Measurements from ENCODE around the gene GFRA1.
"Not testable (repeated sequence)": the region's sequence is repeated elsewhere in the genome, so short reads cannot be mapped to it uniquely, and the experiment has no call there.

The GFRA1 gene

GRCh38 chr10:116049158-116049973, 223.6 kb downstream of the GFRA1 start:
- Histone ChIP-seq H3K27me3 (ENCODE audit: control insufficient read depth, insufficient read depth, low read length, poor library complexity, severe bottlenecking) (no peaks in the 10 kb centered on the region), H3K9me3 (ENCODE audit: control insufficient read depth, low read length) (no peaks in the 10 kb centered on the region), H3K36me3 (ENCODE audit: control insufficient read depth, insufficient read depth, low read length) (no peaks in the 10 kb centered on the region), H3K4me3 (ENCODE audit: insufficient read depth, low read depth, low read length) (no peak overlapping the region), H3K27ac (ENCODE audit: insufficient read depth, low read depth, low read length, poor library complexity, severe bottlenecking) (no peak overlapping the region), H3K4me1 (ENCODE audit: control insufficient read depth, insufficient read depth, low read length) (no peaks in the 10 kb centered on the region)
- 94 to 95% methylated on average over 10 of the region's 10 CpGs for WGBS, 2 experiments

DNA sequence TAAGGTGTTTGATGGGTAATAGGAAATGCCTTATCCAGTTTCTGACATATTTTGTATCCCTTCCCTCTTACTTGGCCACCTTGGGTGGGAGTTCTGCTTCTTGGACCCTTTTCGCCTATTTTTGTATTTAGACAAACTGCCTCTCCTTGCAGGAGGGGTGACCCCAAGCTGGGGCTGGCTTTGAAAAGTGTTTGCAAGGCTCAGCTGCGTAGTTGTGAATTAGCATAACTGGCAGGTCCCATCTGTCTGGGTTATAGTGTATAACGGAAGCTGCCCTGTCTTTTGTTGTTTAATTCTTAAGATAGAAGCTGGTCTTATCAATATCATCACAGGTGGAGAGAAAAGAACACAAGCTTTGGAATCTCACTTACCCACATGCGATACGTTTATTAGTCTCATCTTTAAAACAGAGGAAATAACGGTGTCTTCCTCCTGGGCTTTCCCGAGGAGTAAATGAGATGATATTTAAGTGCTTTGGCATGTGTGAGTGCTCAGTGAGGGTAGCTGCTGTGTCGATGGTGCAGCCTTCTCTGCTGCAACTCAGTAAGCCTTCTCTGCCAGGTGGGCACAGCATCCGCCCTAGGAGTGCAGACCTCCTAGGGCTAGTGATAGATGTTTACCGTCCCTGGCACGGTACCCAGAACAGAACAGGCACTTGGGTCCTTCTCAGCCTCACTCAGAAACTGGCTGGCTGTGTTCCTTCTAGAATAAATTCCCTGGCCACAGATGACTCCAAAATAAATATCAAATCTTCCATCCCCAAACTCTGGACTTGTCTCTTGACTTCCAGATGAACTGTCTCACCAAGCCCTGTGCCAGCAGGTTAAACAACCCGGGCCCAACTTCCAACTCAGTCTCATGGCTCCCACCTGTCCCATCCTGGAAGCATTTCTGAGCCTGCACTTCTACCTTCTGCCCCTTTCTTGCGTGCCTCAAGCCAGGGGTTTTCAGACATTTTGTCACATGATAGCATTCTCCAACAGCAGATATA, 227.3 kb downstream of the GFRA1 start:
- Histone ChIP-seq H3K36me3 (ENCODE audit: control insufficient read depth, insufficient read depth, low read length) (no peaks in the 10 kb centered on the region), H3K27ac (ENCODE audit: insufficient read depth, low read depth, low read length, poor library complexity, severe bottlenecking) (no peak overlapping the region), H3K27me3 (ENCODE audit: control insufficient read depth, insufficient read depth, low read length, poor library complexity, severe bottlenecking) (no peaks in the 10 kb centered on the region), H3K9me3 (ENCODE audit: control insufficient read depth, low read length) (no peaks in the 10 kb centered on the region), H3K4me1 (ENCODE audit: control insufficient read depth, insufficient read depth, low read length) (no peaks in the 10 kb centered on the region), H3K4me3 (ENCODE audit: insufficient read depth, low read depth, low read length) (no peak overlapping the region)
- WGBS, 2 experiments = 91 to 92% methylated on average over 13 of the region's 13 CpGs

DNA sequence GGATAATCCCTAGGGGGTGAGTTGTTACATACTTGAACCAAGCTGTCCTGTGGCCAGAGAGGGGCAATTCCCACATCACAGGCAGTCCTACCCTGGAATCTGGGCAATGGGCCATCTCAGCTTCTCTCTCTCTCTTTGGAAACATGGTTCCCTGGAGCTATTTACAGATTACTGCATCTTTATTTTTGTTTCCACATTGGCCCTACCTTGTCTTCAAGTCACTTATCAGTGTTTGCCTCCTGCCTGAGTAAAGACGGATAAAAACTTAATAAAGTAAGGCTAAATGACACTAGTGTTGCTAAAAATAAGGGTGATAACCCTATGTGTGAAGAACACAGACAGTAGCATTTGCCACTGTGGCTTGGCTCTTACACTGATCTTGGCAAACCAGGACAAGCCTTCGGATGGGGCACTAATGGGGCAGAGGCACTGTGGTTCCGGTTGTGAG, 228.2 kb downstream of the GFRA1 start:
- Histone ChIP-seq H3K27me3 (ENCODE audit: control insufficient read depth, insufficient read depth, low read length, poor library complexity, severe bottlenecking) (no peaks in the 10 kb centered on the region), H3K27ac (ENCODE audit: insufficient read depth, low read depth, low read length, poor library complexity, severe bottlenecking) (no peak overlapping the region), H3K36me3 (ENCODE audit: control insufficient read depth, insufficient read depth, low read length) (no peaks in the 10 kb centered on the region), H3K4me3 (ENCODE audit: insufficient read depth, low read depth, low read length) (no peak overlapping the region), H3K4me1 (ENCODE audit: control insufficient read depth, insufficient read depth, low read length) (no peaks in the 10 kb centered on the region), H3K9me3 (ENCODE audit: control insufficient read depth, low read length) (no peaks in the 10 kb centered on the region)
- 89 to 96% methylated on average over 3 of the region's 3 CpGs for WGBS, 2 experiments

GRCh38 chr10:116043861-116044260, 229.1 kb downstream of the GFRA1 start:
- H3K4me1 ChIP-seq (ENCODE audit: control insufficient read depth, insufficient read depth, low read length) = no peaks in the 10 kb centered on the region
- H3K9me3 ChIP-seq (ENCODE audit: control insufficient read depth, low read length) = no peaks in the 10 kb centered on the region
- no peak overlapping the region for H3K27ac ChIP-seq (ENCODE audit: insufficient read depth, low read depth, low read length, poor library complexity, severe bottlenecking)
- H3K36me3 ChIP-seq (ENCODE audit: control insufficient read depth, insufficient read depth, low read length) = no peaks in the 10 kb centered on the region
- WGBS, 2 experiments = 91 to 93% methylated on average over 8 of the region's 8 CpGs
- H3K4me3 ChIP-seq (ENCODE audit: insufficient read depth, low read depth, low read length) = no peak overlapping the region
- H3K27me3 ChIP-seq (ENCODE audit: control insufficient read depth, insufficient read depth, low read length, poor library complexity, severe bottlenecking) = no peaks in the 10 kb centered on the region

DNA sequence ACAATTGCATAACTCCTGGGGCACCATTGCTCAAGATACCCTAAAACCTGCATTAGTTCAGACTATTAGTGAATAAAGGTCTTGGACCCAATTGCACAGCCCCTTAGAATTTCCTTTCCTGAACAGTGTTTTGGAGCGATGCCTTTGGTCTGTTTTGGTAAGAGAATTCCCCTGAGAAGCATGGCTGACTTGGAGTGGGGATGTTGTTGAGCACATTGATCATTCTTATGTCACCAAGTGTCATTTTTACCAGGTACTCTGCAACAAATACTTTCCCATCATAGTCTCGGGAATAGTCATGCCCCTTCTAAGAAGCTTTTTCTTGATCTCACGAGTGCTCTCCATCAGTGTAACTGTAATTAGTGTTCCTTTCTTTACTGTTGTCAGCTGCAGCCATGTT, 229.7 kb downstream of the GFRA1 start:
- Histone ChIP-seq H3K27me3 (ENCODE audit: control insufficient read depth, insufficient read depth, low read length, poor library complexity, severe bottlenecking) (no peaks in the 10 kb centered on the region), H3K4me3 (ENCODE audit: insufficient read depth, low read depth, low read length) (no peak overlapping the region), H3K36me3 (ENCODE audit: control insufficient read depth, insufficient read depth, low read length) (no peaks in the 10 kb centered on the region), H3K9me3 (ENCODE audit: control insufficient read depth, low read length) (no peaks in the 10 kb centered on the region), H3K4me1 (ENCODE audit: control insufficient read depth, insufficient read depth, low read length) (no peaks in the 10 kb centered on the region), H3K27ac (ENCODE audit: insufficient read depth, low read depth, low read length, poor library complexity, severe bottlenecking) (no peak overlapping the region)
- WGBS, 2 experiments = 89 to 90% methylated on average over 2 to 3 of the region's 3 CpGs

DNA sequence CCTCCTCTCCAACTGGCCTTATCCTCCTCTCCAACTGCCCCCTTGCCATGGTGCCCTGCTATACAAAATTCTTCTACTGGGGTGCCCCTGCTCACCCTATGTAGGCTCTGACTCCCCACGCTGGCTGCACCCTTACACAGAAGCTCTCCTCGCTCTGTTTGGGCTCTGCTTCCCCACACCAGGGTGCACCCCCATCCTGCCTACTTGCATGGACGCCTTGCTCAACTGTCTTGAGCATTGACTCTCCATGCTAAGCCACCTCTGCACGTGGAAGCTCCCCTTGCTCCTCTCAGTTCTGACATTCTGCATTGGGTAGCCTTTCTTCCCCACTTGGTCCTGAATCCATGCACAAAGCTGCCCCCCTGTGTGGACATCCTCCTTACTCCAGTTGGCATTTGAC, 231.1 kb downstream of the GFRA1 start:
- Histone ChIP-seq H3K27ac (ENCODE audit: insufficient read depth, low read depth, low read length, poor library complexity, severe bottlenecking) (no peak overlapping the region), H3K4me1 (ENCODE audit: control insufficient read depth, insufficient read depth, low read length) (no peaks in the 10 kb centered on the region), H3K9me3 (ENCODE audit: control insufficient read depth, low read length) (no peaks in the 10 kb centered on the region), H3K4me3 (ENCODE audit: insufficient read depth, low read depth, low read length) (no peak overlapping the region), H3K36me3 (ENCODE audit: control insufficient read depth, insufficient read depth, low read length) (no peaks in the 10 kb centered on the region), H3K27me3 (ENCODE audit: control insufficient read depth, insufficient read depth, low read length, poor library complexity, severe bottlenecking) (no peaks in the 10 kb centered on the region)
- WGBS, 2 experiments = 93% methylated on average over 4 of the region's 4 CpGs

DNA sequence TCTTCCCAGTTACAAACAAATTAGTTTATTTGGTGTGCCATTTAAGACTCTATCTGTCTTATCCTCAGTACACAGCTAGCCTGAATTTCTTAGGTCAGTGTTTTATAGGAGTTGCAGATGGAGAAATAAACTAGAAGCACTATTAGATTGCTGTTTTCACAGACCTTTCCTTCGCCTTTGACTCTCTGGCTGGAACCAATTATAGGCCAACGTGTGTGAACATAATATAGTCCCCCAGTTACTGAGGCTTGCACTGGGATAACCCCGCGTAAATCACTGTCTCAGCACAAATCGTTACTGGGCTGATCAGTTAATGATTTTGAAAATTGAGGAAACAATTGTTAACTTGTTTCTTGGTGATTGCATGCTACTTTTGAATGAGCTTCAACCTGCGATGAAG, 233.4 kb downstream of the GFRA1 start:
- Histone ChIP-seq H3K9me3 (ENCODE audit: control insufficient read depth, low read length) (no peaks in the 10 kb centered on the region), H3K4me1 (ENCODE audit: control insufficient read depth, insufficient read depth, low read length) (no peaks in the 10 kb centered on the region), H3K27me3 (ENCODE audit: control insufficient read depth, insufficient read depth, low read length, poor library complexity, severe bottlenecking) (no peaks in the 10 kb centered on the region), H3K36me3 (ENCODE audit: control insufficient read depth, insufficient read depth, low read length) (no peaks in the 10 kb centered on the region), H3K4me3 (ENCODE audit: insufficient read depth, low read depth, low read length) (no peak overlapping the region), H3K27ac (ENCODE audit: insufficient read depth, low read depth, low read length, poor library complexity, severe bottlenecking) (no peak overlapping the region)
- 96 to 97% methylated on average over 6 of the region's 6 CpGs for WGBS, 2 experiments

DNA sequence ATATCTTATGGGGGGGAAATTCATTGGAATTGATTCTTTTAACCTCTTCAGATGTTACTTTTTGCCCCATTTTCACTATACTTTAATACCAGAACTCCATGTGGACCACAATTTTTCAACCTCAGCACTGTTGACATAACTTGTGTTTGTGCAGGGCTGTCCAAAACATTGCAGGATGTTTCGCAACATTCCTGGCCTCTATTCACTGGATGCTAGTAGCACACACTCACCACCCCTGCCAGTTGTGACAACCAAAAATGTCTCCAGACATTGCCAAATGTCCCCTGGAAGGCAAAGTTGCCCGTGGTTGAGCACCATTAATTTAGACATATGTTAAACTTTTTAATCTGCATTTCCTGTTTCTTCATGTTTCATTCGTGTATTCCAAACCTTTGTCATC, 234.7 kb downstream of the GFRA1 start:
- Histone ChIP-seq H3K27ac (ENCODE audit: insufficient read depth, low read depth, low read length, poor library complexity, severe bottlenecking) (no peak overlapping the region), H3K27me3 (ENCODE audit: control insufficient read depth, insufficient read depth, low read length, poor library complexity, severe bottlenecking) (no peaks in the 10 kb centered on the region), H3K4me3 (ENCODE audit: insufficient read depth, low read depth, low read length) (no peak overlapping the region), H3K4me1 (ENCODE audit: control insufficient read depth, insufficient read depth, low read length) (no peaks in the 10 kb centered on the region), H3K9me3 (ENCODE audit: control insufficient read depth, low read length) (no peaks in the 10 kb centered on the region), H3K36me3 (ENCODE audit: control insufficient read depth, insufficient read depth, low read length) (no peaks in the 10 kb centered on the region)
- 89 to 96% methylated on average over 3 of the region's 3 CpGs for WGBS, 2 experiments

- not testable (repeated sequence) for H3K36me3 ChIP-seq (ENCODE audit: control insufficient read depth, insufficient read depth, low read length); H3K4me3 ChIP-seq (ENCODE audit: insufficient read depth, low read depth, low read length); H3K4me1 ChIP-seq (ENCODE audit: control insufficient read depth, insufficient read depth, low read length); H3K9me3 ChIP-seq (ENCODE audit: control insufficient read depth, low read length); H3K27ac ChIP-seq (ENCODE audit: insufficient read depth, low read depth, low read length, poor library complexity, severe bottlenecking); H3K27me3 ChIP-seq (ENCODE audit: control insufficient read depth, insufficient read depth, low read length, poor library complexity, severe bottlenecking)
Measured at GRCh38 chr10:116035406-116035805, 237.6 kb downstream of the GFRA1 start.

GRCh38 chr10:116030576-116030975, 242.4 kb downstream of the GFRA1 start:
- no peaks in the 10 kb centered on the region for H3K36me3 ChIP-seq (ENCODE audit: control insufficient read depth, insufficient read depth, low read length)
- no peaks in the 10 kb centered on the region for H3K4me1 ChIP-seq (ENCODE audit: control insufficient read depth, insufficient read depth, low read length)
- 61 to 63% methylated on average over 3 of the region's 3 CpGs for WGBS, 2 experiments
- H3K27me3 ChIP-seq (ENCODE audit: control insufficient read depth, insufficient read depth, low read length, poor library complexity, severe bottlenecking) = no peaks in the 10 kb centered on the region
- no peak overlapping the region for H3K4me3 ChIP-seq (ENCODE audit: insufficient read depth, low read depth, low read length)
- peaks cover 3% of the 10 kb centered on the region for H3K9me3 ChIP-seq (ENCODE audit: control insufficient read depth, low read length)
- H3K27ac ChIP-seq (ENCODE audit: insufficient read depth, low read depth, low read length, poor library complexity, severe bottlenecking) = no peak overlapping the region
